ENCODE data around the gene POU3F4.

The POU3F4 gene

GRCh38 chrX:83508006-83508405 lies at the start of gene POU3F4:
Gene POU3F4 (plus strand): TSS chrX:83508290. CDS start chrX:83508325, 35 bp downstream.
- DNase-seq, result no peak

GRCh38 chrX:83469551-83469950 lies 38.5 kb upstream of the POU3F4 start:
- no peak for DNase-seq

GRCh38 chrX:83495898-83496297 lies 12.2 kb upstream of the POU3F4 start:
- DNase-seq, result no peak

GRCh38 chrX:83501003-83501402 lies 7.1 kb upstream of the POU3F4 start:
- no peak for DNase-seq

GRCh38 chrX:83501530-83501929 lies 6.6 kb upstream of the POU3F4 start:
- no peak for DNase-seq

- DNase-seq, result no peak
Observed at GRCh38 chrX:83504721-83505479, 3.2 kb upstream of the POU3F4 start.

GRCh38 chrX:83508526-83509253 lies 600 bp downstream of the POU3F4 start:
- DNase-seq, result no peak

- no peak for DNase-seq
Observed at GRCh38 chrX:83509254-83509801, 1.2 kb downstream of the POU3F4 start.

GRCh38 chrX:83510510-83511062 lies 2.5 kb downstream of the POU3F4 start:
- DNase-seq, result no peak

GRCh38 chrX:83511208-83511607 lies 3.1 kb downstream of the POU3F4 start:
- no peak for DNase-seq

GRCh38 chrX:83512111-83512510 lies 4.0 kb downstream of the POU3F4 start:
- DNase-seq, result no peak

GRCh38 chrX:83516597-83516996 lies 8.5 kb downstream of the POU3F4 start:
- DNase-seq, result no peak

GRCh38 chrX:83521905-83522304 lies 13.8 kb downstream of the POU3F4 start:
- DNase-seq, result no peak

- DNase-seq, result no peak
Observed at GRCh38 chrX:83529950-83530349, 21.9 kb downstream of the POU3F4 start.

GRCh38 chrX:83535417-83536196 lies 27.5 kb downstream of the POU3F4 start:
- no peak for DNase-seq
